Right lobe of liver (tissue), 6 donors: ENCODE measurements around the gene CCDC70. TPM values are rescaled to one million over a fixed set of nuclear protein-coding genes. Genes with fewer than 3 reads are reported as not detected.
A peak's percentile ranks its signal among the peaks of the same experiment; 100 is the strongest.

Experiments used
- ATAC-seq, 4 donors: fragments of 200-7000 bp; cut with Tn5 transposase; one replicate each; pipeline ENCODE4 v1.9.1; 2020; ENCODE audit warnings: mild to moderate bottlenecking in 4 of 4, moderate library complexity in 4 of 4
- DNase-seq, 3 donors: peaks; one replicate each; pipeline ENCODE4 v3.0.0-alpha.2; 2020
- H3K27ac ChIP-seq, 3 donors: fragments of 200-600 bp; one replicate each; pipeline ENCODE4 v1.8.0; 2022
- H3K27me3 ChIP-seq, 2 donors: fragments of 200-600 bp; one replicate each; pipeline ENCODE4 v1.8.0; 2022
- H3K36me3 ChIP-seq, 4 donors: fragments of 200-600 bp; sonication (generic) in 1 of 4; one replicate each; pipeline versions ENCODE4 v1.5.1 to v1.8.0; 2017 to 2022; ENCODE audit warnings: control low read depth in 1 of 4
- H3K4me1 ChIP-seq, 4 donors: fragments of 200-600 bp; sonication (generic) in 1 of 4; one replicate each; pipeline versions ENCODE4 v1.5.1 to v1.8.0; 2017 to 2022; ENCODE audit warnings: control low read depth in 1 of 4
- H3K4me3 ChIP-seq, 3 donors: fragments of 200-600 bp; one replicate each; pipeline ENCODE4 v1.8.0; 2022
- H3K9me3 ChIP-seq, 4 donors: fragments of 200-600 bp; sonication (generic) in 1 of 4; one replicate each; pipeline versions ENCODE4 v1.5.1 to v1.8.0; 2017 to 2022; ENCODE audit warnings: control low read depth in 1 of 4
- CTCF ChIP-seq, 4 donors: fragments of 200-600 bp in 3 of 4; fragments of 450-650 bp in 1 of 4; IDR thresholded peaks; one replicate each; pipeline versions ENCODE4 v1.5.1 to v1.8.0; 2016 to 2022; ENCODE audit warnings: antibody characterized with exemption in 4 of 4, mild to moderate bottlenecking in 2 of 4
- POLR2A ChIP-seq: fragments of 450-650 bp; IDR thresholded peaks from one replicate; pipeline ENCODE4 v1.6.1; 2017; ENCODE audit warnings: antibody characterized with exemption, mild to moderate bottlenecking
- WGBS: methylation state at CpG from one replicate; pipeline ENCODE4 v1.1.6; 2018; ENCODE audit warnings: low coverage, low lambda C conversion rate; ENCODE audit not compliant: insufficient coverage; ENCODE audit errors: missing lambda C conversion rate; 5-methylcytosine and 5-hydroxymethylcytosine counted together
- intact Hi-C, 2 donors: fragments of 100-400 bp; cut with DNase I; formaldehyde crosslinking; loops; one replicate each; pipeline versions ENCODE4 v1.11.2 to v1.14.1; 2022
- total RNA-seq, 6 experiments: library from RNA; depleted of rRNA in 2 of 6; stranded (reverse); fragments of >200 nt in 2 of 6; fragmentation: NEBNext Ultra II Directional in 3 of 6; extraction: Animal tissue kit (Norgen Biotek cat#: 25700) in 3 of 6; gene quantifications; one replicate each; pipeline versions ENCODE4 v1.1.0 to v1.2.4, GENCODE V29; 2016 to 2023
- donor health status: DM: no; HTN: yes; CAD: no.
- donor health status: DM: no; HTN: no; CAD: no.
- donor health status: DM: no; HTN: no; CAD: no.
- donor health status: DM: no; HTN: yes; CAD: no.
- donor health status: DM: no; HTN: yes; CAD: no.

The CCDC70 gene
- total RNA-seq, 6 experiments from 2014 or later, result not detected

GRCh38 chr13:51831519-51831918 is 30.2 kb upstream of the CCDC70 start:
- intact Hi-C loops, result no loop called here
- H3K27me3 ChIP-seq, result no peaks in the 10 kb centered on the region
- no peak for ATAC-seq

GRCh38 chr13:51832471-51833152 is 29.2 kb upstream of the CCDC70 start:
- Histone ChIP-seq H3K9me3 (no peaks in the 10 kb centered on the region), H3K36me3 (no peaks in the 10 kb centered on the region), H3K27me3 (no peaks in the 10 kb centered on the region), H3K4me3 (no peak overlapping the region), H3K4me1 (no peaks in the 10 kb centered on the region), H3K27ac (no peak overlapping the region)
- intact Hi-C loops, result no loop called here
- 60% methylated on average over 6 of the region's 6 CpGs for whole genome bisulfite sequencing
- ATAC-seq (peak; percentile 74 to 85 (median 82)), DNase-seq (no peak)
- TF ChIP-seq CTCF (IDR thresholded peaks at IDR 0.05) (peak; percentile 10 to 38 (median 32)), POLR2A (no peak)

More at GRCh38 chr13:51831519-51831918, 30.2 kb upstream of the CCDC70 start:
- H3K4me3 ChIP-seq, result no peak overlapping the region
- TF ChIP-seq CTCF (IDR thresholded peaks at IDR 0.05) (no peak), POLR2A (no peak)
- H3K36me3 ChIP-seq, result no peaks in the 10 kb centered on the region
- no peak overlapping the region for H3K27ac ChIP-seq
- no peaks in the 10 kb centered on the region for H3K4me1 ChIP-seq
- no peaks in the 10 kb centered on the region for H3K9me3 ChIP-seq
- 90% methylated on average over 4 of the region's 5 CpGs for WGBS
- no peak for DNase-seq

GRCh38 chr13:51833980-51834379 is 27.8 kb upstream of the CCDC70 start:
- intact Hi-C loops, result no loop called here
- TF ChIP-seq POLR2A (no peak), CTCF (IDR thresholded peaks at IDR 0.05) (no peak)
- no peak for ATAC-seq
- Histone ChIP-seq H3K4me3 (no peak overlapping the region), H3K9me3 (no peaks in the 10 kb centered on the region), H3K4me1 (no peaks in the 10 kb centered on the region), H3K27me3 (no peaks in the 10 kb centered on the region), H3K36me3 (no peaks in the 10 kb centered on the region), H3K27ac (no peak overlapping the region)
- no peak for DNase-seq
- WGBS, result 68% methylated on average over 5 of the region's 10 CpGs

- Histone ChIP-seq H3K9me3 (no peaks in the 10 kb centered on the region), H3K36me3 (no peaks in the 10 kb centered on the region), H3K27me3 (no peaks in the 10 kb centered on the region), H3K4me1 (no peaks in the 10 kb centered on the region), H3K4me3 (no peak overlapping the region), H3K27ac (no peak overlapping the region)
- DNase-seq, result no peak
- WGBS, result 62% methylated on average over 5 of the region's 7 CpGs
- intact Hi-C loops, result no loop called here
- ATAC-seq, result no peak
- TF ChIP-seq POLR2A (no peak), CTCF (IDR thresholded peaks at IDR 0.05) (no peak)
Measured at GRCh38 chr13:51834581-51835171, 27.1 kb upstream of the CCDC70 start.
